ENCODE data around the gene NTM.

DNA sequence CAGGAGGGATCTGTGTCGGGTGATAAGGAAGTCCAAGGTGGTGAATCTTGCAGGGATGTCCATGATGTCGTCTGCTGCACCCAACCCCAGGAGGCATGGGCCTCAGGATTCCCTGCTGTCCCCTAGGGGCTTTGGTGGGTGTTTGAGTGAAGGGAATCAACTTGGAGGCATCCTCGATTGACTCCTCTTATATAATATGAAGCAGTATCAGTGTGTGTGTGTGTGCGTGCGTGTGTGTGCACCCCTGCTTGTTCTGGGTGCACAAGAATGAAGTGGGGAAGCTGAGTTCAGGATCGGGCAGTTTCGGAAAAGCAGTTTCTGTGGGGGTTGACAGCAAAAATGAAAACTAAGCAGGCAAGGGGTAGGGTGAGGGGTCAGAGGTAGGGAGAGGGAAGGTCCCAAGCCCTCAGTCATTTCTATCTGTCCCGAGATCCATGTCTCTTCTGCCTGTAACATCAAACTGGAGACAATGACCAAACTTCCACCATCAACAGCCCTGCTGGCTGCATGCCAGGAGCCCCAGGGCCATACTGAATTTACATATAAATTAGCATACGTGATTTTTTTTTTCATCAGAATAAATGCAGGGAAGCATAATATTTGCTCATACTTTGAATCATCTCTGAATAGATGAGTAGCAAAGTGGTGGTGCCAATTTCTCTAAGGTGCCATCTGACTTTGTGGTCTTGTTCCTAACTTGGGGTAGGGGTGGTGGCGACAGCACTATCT lies 2.0 kb downstream of the NTM start:
- TF ChIP-seq POLR2A (IDR thresholded peaks at IDR 0.05; ENCODE audit: low read depth, low read length) (no peak), POLR2AphosphoS5 (IDR thresholded peaks at IDR 0.05; ENCODE audit: low read depth, low read length) (no peak), PAX5 (IDR thresholded peaks at IDR 0.05; ENCODE audit: insufficient read depth, low read length, severe bottlenecking) (no peak), TAF1 (IDR thresholded peaks at IDR 0.05; ENCODE audit: low read depth, low read length) (no peak), SPI1 (IDR thresholded peaks at IDR 0.05; ENCODE audit: low read depth, low read length) (no peak), POU2F2 (IDR thresholded peaks at IDR 0.05; ENCODE audit: low read depth, low read length) (no peak)

All from GM12891 (cell line).